ENCODE measurements around the gene MRPS34. TPM values are rescaled to one million over a fixed set of nuclear protein-coding genes. Genes with fewer than 3 reads are reported as not detected.

MRPS34 gene
- total RNA-seq, 4 donors from 2014 or later: 44.4 to 72.8 (median 61.3) TPM

GRCh38 chr16:1794908-1795666 lies 22.2 kb upstream of the MRPS34 start:
- no peak for ATAC-seq
- Histone ChIP-seq H3K4me1 (no peaks in the 10 kb centered on the region), H3K27me3 (no peaks in the 10 kb centered on the region), H3K27ac (no peak overlapping the region), H3K9me3 (peaks cover 0 to 6% (median 0%) of the 10 kb centered on the region in 3 donors), H3K4me3 (no peak overlapping the region), H3K36me3 (peaks cover 0 to 26% of the 10 kb centered on the region in 2 donors)
- 86 to 87% methylated on average over 8 to 12 of the region's 32 CpGs for WGBS, 2 donors (ENCODE audit: low coverage in 1 of 2)
- TF ChIP-seq EP300 (IDR thresholded peaks at IDR 0.05) (no peak), POLR2AphosphoS5 (IDR thresholded peaks at IDR 0.05) (no peak), POLR2A (IDR thresholded peaks at IDR 0.05) (no peak)
- TF ChIP-seq, protein P1, sequence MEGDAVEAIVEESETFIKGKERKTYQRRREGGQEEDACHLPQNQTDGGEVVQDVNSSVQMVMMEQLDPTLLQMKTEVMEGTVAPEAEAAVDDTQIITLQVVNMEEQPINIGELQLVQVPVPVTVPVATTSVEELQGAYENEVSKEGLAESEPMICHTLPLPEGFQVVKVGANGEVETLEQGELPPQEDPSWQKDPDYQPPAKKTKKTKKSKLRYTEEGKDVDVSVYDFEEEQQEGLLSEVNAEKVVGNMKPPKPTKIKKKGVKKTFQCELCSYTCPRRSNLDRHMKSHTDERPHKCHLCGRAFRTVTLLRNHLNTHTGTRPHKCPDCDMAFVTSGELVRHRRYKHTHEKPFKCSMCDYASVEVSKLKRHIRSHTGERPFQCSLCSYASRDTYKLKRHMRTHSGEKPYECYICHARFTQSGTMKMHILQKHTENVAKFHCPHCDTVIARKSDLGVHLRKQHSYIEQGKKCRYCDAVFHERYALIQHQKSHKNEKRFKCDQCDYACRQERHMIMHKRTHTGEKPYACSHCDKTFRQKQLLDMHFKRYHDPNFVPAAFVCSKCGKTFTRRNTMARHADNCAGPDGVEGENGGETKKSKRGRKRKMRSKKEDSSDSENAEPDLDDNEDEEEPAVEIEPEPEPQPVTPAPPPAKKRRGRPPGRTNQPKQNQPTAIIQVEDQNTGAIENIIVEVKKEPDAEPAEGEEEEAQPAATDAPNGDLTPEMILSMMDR (IDR thresholded peaks at IDR 0.05): no peak

- no peaks in the 10 kb centered on the region for H3K4me1 ChIP-seq
- TF ChIP-seq EP300 (IDR thresholded peaks at IDR 0.05): no peak
- TF ChIP-seq POLR2AphosphoS5 (IDR thresholded peaks at IDR 0.05): no peak
- no peak overlapping the region for H3K27ac ChIP-seq
- H3K36me3 ChIP-seq: peaks cover 0 to 33% of the 10 kb centered on the region in 2 donors
- no peak overlapping the region for H3K4me3 ChIP-seq
- WGBS, 2 donors (ENCODE audit: low coverage in 1 of 2): 20 to 73% methylated on average over 1 to 3 of the region's 18 CpGs
- peaks cover 0 to 6% (median 0%) of the 10 kb centered on the region in 3 donors for H3K9me3 ChIP-seq
- no peak for ATAC-seq
- H3K27me3 ChIP-seq: no peaks in the 10 kb centered on the region
Observed at GRCh38 chr16:1794221-1794871, 21.4 kb upstream of the MRPS34 start.

GRCh38 chr16:1793578-1794220 lies 20.8 kb upstream of the MRPS34 start, which contains the start of gene IGFALS:
IGFALS (minus strand) TSS chr16:1793705; CDS start chr16:1793652, 53 bp downstream.
- H3K9me3 ChIP-seq: peaks cover 0 to 6% (median 0%) of the 10 kb centered on the region in 3 donors
- no peaks in the 10 kb centered on the region for H3K27me3 ChIP-seq
- no peak for ATAC-seq
- H3K4me3 ChIP-seq: no peak within 1 kb of the TSS
- H3K27ac ChIP-seq: no peak within 1 kb of the TSS
- no peaks in the 10 kb centered on the region for H3K4me1 ChIP-seq
- peaks cover 0 to 40% of the 10 kb centered on the region in 2 donors for H3K36me3 ChIP-seq
- TF ChIP-seq EP300 (IDR thresholded peaks at IDR 0.05): no peak
- no peak for TF ChIP-seq POLR2A (IDR thresholded peaks at IDR 0.05)
- TF ChIP-seq, protein P1 (IDR thresholded peaks at IDR 0.05): no peak
- TF ChIP-seq POLR2AphosphoS5 (IDR thresholded peaks at IDR 0.05): no peak
- WGBS, 2 donors (ENCODE audit: low coverage in 1 of 2): no CpG with 5 or more reads among the region's 28 CpGs

GRCh38 chr16:1792836-1793577 lies 20.1 kb upstream of the MRPS34 start:
- no CpG with 5 or more reads among the region's 33 CpGs for WGBS, 2 donors (ENCODE audit: low coverage in 1 of 2)
- no peaks in the 10 kb centered on the region for H3K4me1 ChIP-seq
- no peaks in the 10 kb centered on the region for H3K27me3 ChIP-seq
- TF ChIP-seq POLR2AphosphoS5 (IDR thresholded peaks at IDR 0.05): no peak
- no peak for TF ChIP-seq POLR2A (IDR thresholded peaks at IDR 0.05)
- TF ChIP-seq, protein P1 (IDR thresholded peaks at IDR 0.05): no peak
- TF ChIP-seq EP300 (IDR thresholded peaks at IDR 0.05): no peak
- no peak overlapping the region for H3K4me3 ChIP-seq
- H3K27ac ChIP-seq: no peak overlapping the region
- ATAC-seq: no peak
- peaks cover 0 to 4% (median 0%) of the 10 kb centered on the region in 3 donors for H3K9me3 ChIP-seq
- H3K36me3 ChIP-seq: peaks cover 0 to 47% of the 10 kb centered on the region in 2 donors

Measured in gastroesophageal sphincter (tissue), 4 donors.